ENCODE measurements around the gene PEX5. TPM values are rescaled to one million over a fixed set of nuclear protein-coding genes. Genes with fewer than 3 reads are reported as not detected.

The PEX5 gene
- total RNA-seq, result 33.5 TPM
- long read RNA-seq, transcript PEX5-201 (15 exons, 3,252 nt), result major isoform, 5 of 21 reads
- long read RNA-seq, partial matches to known transcripts, result 3 of 21 reads
- long read RNA-seq, other reads (novel, unspliced or antisense), result 12 of 21 reads

DNA sequence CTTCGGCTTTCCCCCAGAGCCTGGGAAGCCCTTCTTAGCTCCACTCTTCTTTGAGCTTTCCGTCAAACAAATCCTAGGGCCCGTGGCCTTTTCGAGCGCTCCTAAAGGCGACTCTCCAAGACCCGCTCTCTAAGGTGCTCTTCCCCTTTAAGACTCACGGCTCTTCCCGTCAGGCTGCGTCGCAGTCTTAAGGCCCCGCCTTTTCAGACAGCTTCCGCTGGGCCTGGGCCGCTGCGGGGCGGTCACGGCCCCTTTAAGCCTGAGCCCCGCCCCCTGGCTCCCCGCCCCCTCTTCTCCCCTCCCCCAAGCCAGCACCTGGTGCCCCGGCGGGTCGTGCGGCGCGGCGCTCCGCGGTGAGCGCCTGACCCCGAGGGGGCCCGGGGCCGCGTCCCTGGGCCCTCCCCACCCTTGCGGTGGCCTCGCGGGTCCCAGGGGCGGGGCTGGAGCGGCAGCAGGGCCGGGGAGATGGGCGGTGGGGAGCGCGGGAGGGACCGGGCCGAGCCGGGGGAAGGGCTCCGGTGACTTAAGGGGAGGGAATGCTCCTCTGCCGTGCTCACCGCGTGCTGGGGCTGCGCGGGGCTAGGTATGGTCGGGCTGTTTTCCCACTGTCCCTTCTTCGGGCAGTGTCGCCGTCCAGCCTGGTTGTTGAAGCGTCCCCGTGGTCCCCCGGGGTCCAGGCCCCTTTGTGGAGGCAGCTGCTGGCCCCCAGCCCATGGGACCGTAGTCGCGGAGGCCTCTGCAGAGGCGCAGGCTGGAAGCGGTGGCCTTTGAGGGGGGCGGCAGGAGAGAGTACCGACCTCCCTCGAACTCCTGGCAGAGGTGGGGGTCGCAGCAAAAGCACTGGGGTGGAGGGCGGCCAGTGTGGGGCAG, at the start of gene PEX5:
Gene PEX5 (plus strand): TSS at position 289 of the 870 bp plus-strand sequence. CDS start 692 bp downstream, outside the sequence.
- DNase-seq, result peak; percentile 88
- H3K27ac ChIP-seq (replicated peaks), result peak within 1 kb of the TSS; percentile 96
- TF ChIP-seq, protein P1, sequence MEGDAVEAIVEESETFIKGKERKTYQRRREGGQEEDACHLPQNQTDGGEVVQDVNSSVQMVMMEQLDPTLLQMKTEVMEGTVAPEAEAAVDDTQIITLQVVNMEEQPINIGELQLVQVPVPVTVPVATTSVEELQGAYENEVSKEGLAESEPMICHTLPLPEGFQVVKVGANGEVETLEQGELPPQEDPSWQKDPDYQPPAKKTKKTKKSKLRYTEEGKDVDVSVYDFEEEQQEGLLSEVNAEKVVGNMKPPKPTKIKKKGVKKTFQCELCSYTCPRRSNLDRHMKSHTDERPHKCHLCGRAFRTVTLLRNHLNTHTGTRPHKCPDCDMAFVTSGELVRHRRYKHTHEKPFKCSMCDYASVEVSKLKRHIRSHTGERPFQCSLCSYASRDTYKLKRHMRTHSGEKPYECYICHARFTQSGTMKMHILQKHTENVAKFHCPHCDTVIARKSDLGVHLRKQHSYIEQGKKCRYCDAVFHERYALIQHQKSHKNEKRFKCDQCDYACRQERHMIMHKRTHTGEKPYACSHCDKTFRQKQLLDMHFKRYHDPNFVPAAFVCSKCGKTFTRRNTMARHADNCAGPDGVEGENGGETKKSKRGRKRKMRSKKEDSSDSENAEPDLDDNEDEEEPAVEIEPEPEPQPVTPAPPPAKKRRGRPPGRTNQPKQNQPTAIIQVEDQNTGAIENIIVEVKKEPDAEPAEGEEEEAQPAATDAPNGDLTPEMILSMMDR (IDR thresholded peaks at IDR 0.05; ENCODE audit: borderline replicate concordance), result no peak
- no peaks in the 10 kb centered on the region for H3K9me3 ChIP-seq (replicated peaks)
- intact Hi-C loops (cut with micrococcal nuclease), result no loop called here
- peaks cover 31% of the 10 kb centered on the region for H3K4me1 ChIP-seq
- H3K36me3 ChIP-seq, result peaks cover 31% of the 10 kb centered on the region
- peak within 1 kb of the TSS; percentile 97 for H3K4me3 ChIP-seq
- no peaks in the 10 kb centered on the region for H3K27me3 ChIP-seq (ENCODE audit: low read depth)

DNA sequence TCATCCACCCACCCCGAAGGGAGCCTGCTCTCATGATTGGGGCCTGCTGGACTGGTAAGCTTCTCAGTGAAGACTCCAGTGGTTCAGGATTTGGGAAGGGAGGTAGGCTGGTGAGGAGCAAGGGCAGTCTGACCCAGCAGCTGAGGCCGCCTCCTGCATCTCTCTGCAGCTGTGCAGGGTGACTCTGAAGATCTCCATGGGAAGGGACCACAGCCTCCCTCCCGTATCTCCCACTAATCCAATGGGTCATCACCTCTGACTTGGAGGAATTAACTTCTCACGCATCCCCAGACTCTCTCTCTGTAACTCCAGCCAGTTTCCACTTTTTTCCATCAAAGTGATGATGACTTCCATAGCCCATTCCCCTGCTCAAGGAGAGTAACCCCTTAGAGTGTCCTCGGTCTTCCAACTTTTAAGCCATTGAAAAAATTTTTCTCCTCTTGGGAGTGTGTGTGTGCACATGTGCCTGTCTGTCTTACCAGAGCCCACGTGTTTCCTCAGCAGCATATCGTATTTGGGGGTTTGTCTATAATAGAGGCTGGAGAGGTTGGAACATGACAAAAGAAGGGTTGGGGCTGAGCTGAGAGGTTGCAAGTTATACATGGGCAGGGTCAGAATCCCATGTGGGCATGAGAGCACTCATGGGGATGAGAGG, 48.0 kb upstream of the PEX5 start:
- H3K36me3 ChIP-seq, result peaks cover 7% of the 10 kb centered on the region
- H3K4me1 ChIP-seq, result no peaks in the 10 kb centered on the region
- DNase-seq, result no peak
- no peaks in the 10 kb centered on the region for H3K9me3 ChIP-seq (replicated peaks)
- no peaks in the 10 kb centered on the region for H3K27me3 ChIP-seq (ENCODE audit: low read depth)
- H3K27ac ChIP-seq (replicated peaks), result no peak overlapping the region
- H3K4me3 ChIP-seq, result no peak overlapping the region
- intact Hi-C loops (cut with micrococcal nuclease), result no loop called here
- TF ChIP-seq, protein P1 (IDR thresholded peaks at IDR 0.05; ENCODE audit: borderline replicate concordance), result no peak

DNA sequence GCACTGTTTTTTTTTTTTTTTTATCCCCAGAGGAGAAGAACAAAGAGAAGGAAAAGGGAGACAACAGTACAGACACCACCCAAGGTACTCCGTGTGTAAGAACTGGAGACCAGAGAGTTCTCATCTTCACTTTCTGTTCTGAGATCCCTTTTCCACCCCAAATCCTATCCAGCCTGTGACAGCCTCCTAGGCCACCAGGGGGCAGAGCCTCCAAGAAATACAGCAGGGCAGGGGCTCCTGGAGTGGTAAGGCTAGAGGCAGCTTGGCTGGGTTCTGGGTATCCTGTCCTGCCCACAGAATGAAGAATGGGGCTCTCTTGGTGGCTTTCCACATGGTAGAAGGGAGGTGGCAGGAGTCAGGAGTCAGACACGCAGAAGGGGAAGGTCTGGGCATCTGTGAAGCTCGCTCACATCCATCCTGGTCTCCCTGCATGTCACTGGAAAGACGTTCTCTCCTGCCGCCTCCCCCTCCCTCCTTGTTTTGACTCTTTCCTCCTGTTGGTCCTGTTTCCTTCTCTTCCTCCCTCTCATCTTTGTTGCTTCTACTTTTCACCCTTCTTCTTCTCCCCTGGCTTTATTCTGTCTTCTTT, 47.3 kb upstream of the PEX5 start:
- intact Hi-C loops (cut with micrococcal nuclease), result no loop called here
- H3K4me1 ChIP-seq, result no peaks in the 10 kb centered on the region
- H3K9me3 ChIP-seq (replicated peaks), result no peaks in the 10 kb centered on the region
- H3K27me3 ChIP-seq (ENCODE audit: low read depth), result no peaks in the 10 kb centered on the region
- H3K4me3 ChIP-seq, result no peak overlapping the region
- H3K27ac ChIP-seq (replicated peaks), result no peak overlapping the region
- DNase-seq, result no peak
- TF ChIP-seq, protein P1 (IDR thresholded peaks at IDR 0.05; ENCODE audit: borderline replicate concordance), result peak; percentile 68
- peaks cover under 1% of the 10 kb centered on the region for H3K36me3 ChIP-seq

DNA sequence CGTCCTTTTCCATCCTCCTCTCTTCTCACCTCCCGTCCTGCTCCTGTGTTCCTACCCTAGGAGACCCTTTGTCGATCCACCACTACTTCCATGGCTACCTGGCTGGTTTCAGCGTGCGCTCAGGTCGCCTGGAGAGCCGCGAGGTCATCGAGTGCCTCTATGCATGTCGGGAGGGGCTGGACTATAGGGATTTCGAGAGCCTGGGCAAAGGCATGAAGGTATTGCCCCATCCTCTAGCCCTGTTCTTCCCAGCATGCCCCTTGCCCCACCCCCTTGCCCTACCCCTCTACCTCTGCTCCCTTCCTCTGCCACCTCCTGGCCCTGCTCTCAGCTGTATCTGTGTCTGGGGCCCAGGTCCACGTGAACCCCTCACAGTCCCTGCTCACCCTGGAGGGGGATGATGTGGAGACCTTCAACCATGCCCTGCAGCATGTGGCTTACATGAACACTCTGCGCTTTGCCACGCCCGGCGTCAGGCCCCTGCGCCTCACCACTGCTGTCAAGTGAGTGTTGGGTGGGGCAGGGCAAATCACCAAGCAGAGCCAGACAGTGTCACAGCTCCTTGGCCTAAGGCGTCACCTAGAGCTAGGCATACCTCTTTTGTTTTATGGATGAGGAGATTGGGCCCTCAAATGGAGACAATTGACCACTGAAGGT, 46.5 kb upstream of the PEX5 start:
- intact Hi-C loops (cut with micrococcal nuclease), result no loop called here
- no peaks in the 10 kb centered on the region for H3K9me3 ChIP-seq (replicated peaks)
- no peaks in the 10 kb centered on the region for H3K27me3 ChIP-seq (ENCODE audit: low read depth)
- H3K4me3 ChIP-seq, result no peak overlapping the region
- TF ChIP-seq, protein P1 (IDR thresholded peaks at IDR 0.05; ENCODE audit: borderline replicate concordance), result no peak
- DNase-seq, result no peak
- no peak overlapping the region for H3K27ac ChIP-seq (replicated peaks)
- H3K36me3 ChIP-seq, result no peaks in the 10 kb centered on the region
- no peaks in the 10 kb centered on the region for H3K4me1 ChIP-seq

DNA sequence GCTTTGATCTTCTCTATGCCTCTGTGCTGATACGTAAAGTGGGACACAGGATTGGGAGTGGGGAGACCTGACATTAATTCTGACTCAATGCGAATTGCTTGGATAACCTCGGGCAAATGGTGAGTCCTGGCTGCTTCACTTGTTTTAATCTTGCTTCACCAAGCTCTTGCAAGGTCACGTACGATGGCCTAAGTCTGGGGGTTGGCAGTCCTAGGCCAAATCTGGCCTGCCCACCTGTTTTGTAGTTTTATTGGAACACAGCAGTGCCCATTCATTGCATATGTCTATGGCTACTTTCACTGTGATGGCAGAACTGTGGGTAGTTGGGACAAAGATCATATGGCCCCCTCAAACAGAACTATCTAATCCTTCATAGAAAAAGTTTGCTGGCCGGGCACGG, 45.9 kb upstream of the PEX5 start:
- Histone ChIP-seq H3K9me3 (replicated peaks) (no peaks in the 10 kb centered on the region), H3K4me3 (no peak overlapping the region), H3K27me3 (ENCODE audit: low read depth) (no peaks in the 10 kb centered on the region), H3K27ac (replicated peaks) (no peak overlapping the region), H3K4me1 (no peaks in the 10 kb centered on the region), H3K36me3 (no peaks in the 10 kb centered on the region)
- TF ChIP-seq, protein P1 (IDR thresholded peaks at IDR 0.05; ENCODE audit: borderline replicate concordance), result no peak
- no peak for DNase-seq
- intact Hi-C loops (cut with micrococcal nuclease), result no loop called here
